ENCODE results near the gene APOBEC2. TPM values are rescaled to one million over a fixed set of nuclear protein-coding genes. Genes with fewer than 3 reads are reported as not detected.

Gene APOBEC2
- total and polyA plus RNA-seq, 2 of the 13 experiments (the other 11 are each of a cell fraction or from before 2014, with no cell fraction given) = 0.09 TPM; not detected in 1

DNA sequence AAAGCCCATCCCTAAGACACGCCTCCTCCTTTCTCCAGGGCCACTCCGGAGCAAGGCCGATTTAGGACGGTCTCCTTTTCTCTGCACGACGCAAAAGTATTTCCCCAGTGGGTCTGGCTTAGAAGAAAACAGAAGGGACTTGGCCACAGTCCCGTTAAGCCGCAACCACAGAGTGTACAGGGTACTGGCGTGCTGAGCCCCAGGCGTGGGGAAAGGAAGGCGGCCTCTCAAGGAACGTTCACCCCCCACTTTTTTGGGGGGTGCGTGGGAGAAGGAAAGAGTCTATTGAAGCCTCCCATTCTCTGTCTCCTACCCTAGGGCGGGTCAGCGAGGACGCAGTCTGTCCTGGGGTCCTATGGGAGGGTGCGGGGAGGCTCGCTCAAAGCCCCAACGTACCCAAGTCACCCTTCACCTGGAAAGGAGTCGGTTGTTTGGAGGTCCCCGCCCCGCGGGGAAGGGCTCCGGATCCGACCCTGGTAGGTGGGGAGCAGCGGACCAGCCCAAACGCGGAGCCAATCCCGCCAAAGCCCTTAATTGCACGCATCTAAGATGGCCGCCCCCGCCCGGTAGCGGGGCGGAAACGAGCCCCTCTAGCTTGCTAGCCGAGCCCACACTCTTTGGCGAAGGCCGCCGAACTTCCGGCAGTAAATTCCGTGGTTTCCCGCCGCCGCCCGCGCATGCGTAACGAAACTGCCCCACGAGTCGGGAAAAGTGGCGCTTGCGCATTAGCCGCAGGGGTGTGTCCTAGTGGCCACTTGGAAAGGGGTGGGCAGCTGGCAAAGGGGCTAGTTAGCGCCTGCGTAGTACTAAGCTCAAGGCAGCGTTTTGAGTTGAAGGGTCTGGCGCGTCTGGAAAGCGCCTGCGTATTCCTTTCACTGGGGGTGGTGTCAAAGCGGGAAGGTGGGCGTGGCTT is 19.2 kb downstream of the APOBEC2 start, which contains the start of gene OARD1 (continued):
- TF ChIP-seq SOX13 (IDR thresholded peaks at IDR 0.05) (0 out of 2 replicates have a peak, but pooled peaks have one; percentile 7), SOX13 (CRISPR knock-in tag; conservative IDR thresholded peaks at IDR 0.05 in 1 of 2, IDR thresholded peaks at IDR 0.05 in 1 of 2) (no peak; a peak in 1 of 4 replicates), SRSF4 (IDR thresholded peaks at IDR 0.05; ENCODE audit: low read depth, low read length, poor library complexity, severe bottlenecking) (no peak), FOSL2 (CRISPR knock-in tag; IDR thresholded peaks at IDR 0.05) (0 out of 2 replicates have a peak, but pooled peaks have one; percentile 7), ZNF761 (CRISPR knock-in tag; conservative IDR thresholded peaks at IDR 0.05) (no peak; the same call in none of the 2 replicates), NFKB2 (CRISPR knock-in tag; IDR thresholded peaks at IDR 0.05; ENCODE audit: borderline replicate concordance) (peak; percentile 81; the same call in 1 of the 2 replicates), ZNF44 (CRISPR knock-in tag; IDR thresholded peaks at IDR 0.05) (peak; percentile 85; the same call in 1 of the 2 replicates), RXRA (CRISPR knock-in tag; IDR thresholded peaks at IDR 0.05) (peak; percentile 94), STAG1 (CRISPR knock-in tag; IDR thresholded peaks at IDR 0.05) (no peak), XRCC5 (optimal IDR thresholded peaks at IDR 0.05; ENCODE audit: low read length) (no peak), ZNF260 (CRISPR knock-in tag; IDR thresholded peaks at IDR 0.05; ENCODE audit: borderline replicate concordance, low read depth) (no peak), SIX4 (CRISPR knock-in tag; IDR thresholded peaks at IDR 0.05) (no peak; the same call in 1 of the 2 replicates), ATAD3A (CRISPR knock-in tag; IDR thresholded peaks at IDR 0.05) (no peak; the same call in 1 of the 2 replicates), ZFP36 (IDR thresholded peaks at IDR 0.05; ENCODE audit: borderline replicate concordance, low read depth, low read length, partially characterized antibody) (no peak), CTCF (CRISPR knock-in tag; IDR thresholded peaks at IDR 0.05) (peak; percentile 66; the same call in 1 of the 2 replicates), SMAD3 (CRISPR knock-in tag; IDR thresholded peaks at IDR 0.05) (no peak; the same call in 1 of the 2 replicates), ARHGAP35 (CRISPR knock-in tag; IDR thresholded peaks at IDR 0.05; ENCODE audit: borderline replicate concordance) (no peak), ZNF766 (CRISPR knock-in tag; IDR thresholded peaks at IDR 0.05; ENCODE audit: borderline replicate concordance) (peak; percentile 96; the same call in 1 of the 2 replicates), REPIN1 (CRISPR knock-in tag; IDR thresholded peaks at IDR 0.05; ENCODE audit: borderline replicate concordance, low read depth) (peak; percentile 21; the same call in 1 of the 2 replicates)
- TF ChIP-seq, protein P1, sequence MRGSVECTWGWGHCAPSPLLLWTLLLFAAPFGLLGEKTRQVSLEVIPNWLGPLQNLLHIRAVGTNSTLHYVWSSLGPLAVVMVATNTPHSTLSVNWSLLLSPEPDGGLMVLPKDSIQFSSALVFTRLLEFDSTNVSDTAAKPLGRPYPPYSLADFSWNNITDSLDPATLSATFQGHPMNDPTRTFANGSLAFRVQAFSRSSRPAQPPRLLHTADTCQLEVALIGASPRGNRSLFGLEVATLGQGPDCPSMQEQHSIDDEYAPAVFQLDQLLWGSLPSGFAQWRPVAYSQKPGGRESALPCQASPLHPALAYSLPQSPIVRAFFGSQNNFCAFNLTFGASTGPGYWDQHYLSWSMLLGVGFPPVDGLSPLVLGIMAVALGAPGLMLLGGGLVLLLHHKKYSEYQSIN (CRISPR knock-in tag; IDR thresholded peaks at IDR 0.05; ENCODE audit: borderline replicate concordance) = no peak
- TF ChIP-seq, protein P2, sequence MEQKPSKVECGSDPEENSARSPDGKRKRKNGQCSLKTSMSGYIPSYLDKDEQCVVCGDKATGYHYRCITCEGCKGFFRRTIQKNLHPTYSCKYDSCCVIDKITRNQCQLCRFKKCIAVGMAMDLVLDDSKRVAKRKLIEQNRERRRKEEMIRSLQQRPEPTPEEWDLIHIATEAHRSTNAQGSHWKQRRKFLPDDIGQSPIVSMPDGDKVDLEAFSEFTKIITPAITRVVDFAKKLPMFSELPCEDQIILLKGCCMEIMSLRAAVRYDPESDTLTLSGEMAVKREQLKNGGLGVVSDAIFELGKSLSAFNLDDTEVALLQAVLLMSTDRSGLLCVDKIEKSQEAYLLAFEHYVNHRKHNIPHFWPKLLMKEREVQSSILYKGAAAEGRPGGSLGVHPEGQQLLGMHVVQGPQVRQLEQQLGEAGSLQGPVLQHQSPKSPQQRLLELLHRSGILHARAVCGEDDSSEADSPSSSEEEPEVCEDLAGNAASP (CRISPR knock-in tag; IDR thresholded peaks at IDR 0.05; ENCODE audit: borderline replicate concordance) = no peak
- TF ChIP-seq, protein P3, sequence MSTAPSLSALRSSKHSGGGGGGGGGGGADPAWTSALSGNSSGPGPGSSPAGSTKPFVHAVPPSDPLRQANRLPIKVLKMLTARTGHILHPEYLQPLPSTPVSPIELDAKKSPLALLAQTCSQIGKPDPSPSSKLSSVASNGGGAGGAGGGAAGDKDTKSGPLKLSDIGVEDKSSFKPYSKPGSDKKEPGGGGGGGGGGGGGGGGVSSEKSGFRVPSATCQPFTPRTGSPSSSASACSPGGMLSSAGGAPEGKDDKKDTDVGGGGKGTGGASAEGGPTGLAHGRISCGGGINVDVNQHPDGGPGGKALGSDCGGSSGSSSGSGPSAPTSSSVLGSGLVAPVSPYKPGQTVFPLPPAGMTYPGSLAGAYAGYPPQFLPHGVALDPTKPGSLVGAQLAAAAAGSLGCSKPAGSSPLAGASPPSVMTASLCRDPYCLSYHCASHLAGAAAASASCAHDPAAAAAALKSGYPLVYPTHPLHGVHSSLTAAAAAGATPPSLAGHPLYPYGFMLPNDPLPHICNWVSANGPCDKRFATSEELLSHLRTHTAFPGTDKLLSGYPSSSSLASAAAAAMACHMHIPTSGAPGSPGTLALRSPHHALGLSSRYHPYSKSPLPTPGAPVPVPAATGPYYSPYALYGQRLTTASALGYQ (CRISPR knock-in tag; IDR thresholded peaks at IDR 0.05) = peak; percentile 66; the same call in 1 of the 2 replicates
